Immature natural killer cell (primary cell): Measurements from ENCODE around the gene XRCC1. TPM values are rescaled to one million over a fixed set of nuclear protein-coding genes. Genes with fewer than 3 reads are reported as not detected.
A peak's percentile ranks its signal among the peaks of the same experiment; 100 is the strongest.
"Not testable (repeated sequence)": the region's sequence is repeated elsewhere in the genome, so short reads cannot be mapped to it uniquely, and the experiment has no call there.

Experiments
- DNase-seq, 3 donors: peaks; one replicate each; pipeline ENCODE4 v3.0.0; 2022; ENCODE audit warnings: mixed read lengths in 1 of 3
- H3K27ac Mint-ChIP-seq, 6 donors: one replicate each; pipeline ENCODE4 v1.8.0; 2020; ENCODE audit warnings: mixed read lengths in 6 of 6, mild to moderate bottlenecking in 5 of 6, inconsistent platforms in 4 of 6, moderate library complexity in 3 of 6
- H3K27me3 Mint-ChIP-seq, 3 donors: one replicate each; pipeline ENCODE4 v1.8.0; 2020 to 2021; ENCODE audit warnings: low read depth in 3 of 3, mild to moderate bottlenecking in 3 of 3, mixed read lengths in 3 of 3, moderate library complexity in 3 of 3, inconsistent platforms in 1 of 3
- H3K36me3 Mint-ChIP-seq, 3 donors: one replicate each; pipeline ENCODE4 v1.8.0; 2020; ENCODE audit warnings: mixed read lengths in 3 of 3, inconsistent platforms in 2 of 3, mild to moderate bottlenecking in 2 of 3
- H3K4me1 Mint-ChIP-seq, 2 donors: one replicate each; pipeline ENCODE4 v1.8.0; 2020; ENCODE audit warnings: inconsistent platforms in 2 of 2, mild to moderate bottlenecking in 2 of 2, mixed read lengths in 2 of 2, moderate library complexity in 1 of 2
- H3K4me3 Mint-ChIP-seq, 5 donors: one replicate each; pipeline ENCODE4 v1.8.0; 2020; ENCODE audit warnings: mild to moderate bottlenecking in 5 of 5, mixed read lengths in 5 of 5, inconsistent platforms in 3 of 5, moderate library complexity in 3 of 5
- H3K9me3 Mint-ChIP-seq, 6 donors: one replicate each; pipeline ENCODE4 v1.8.0; 2020; ENCODE audit warnings: mild to moderate bottlenecking in 6 of 6, mixed read lengths in 6 of 6, inconsistent platforms in 4 of 6, moderate library complexity in 3 of 6
- polyA plus RNA-seq, 3 donors: library from polyadenylated mRNA; unstranded; fragments of 300-500 nt; fragmentation: Illumina TruSeq; gene quantifications; one replicate each; pipeline ENCODE4 v1.2.3, GENCODE V29; 2021

Gene XRCC1
- polyA plus RNA-seq, 3 donors from 2014 or later, result 13.3 to 34.3 (median 15.2) TPM

- H3K4me3 Mint-ChIP-seq, result peak overlapping the region; percentile 72 to 93 (median 80)
- DNase-seq, result peak in 1 of 3 donors; percentile 10
- H3K9me3 Mint-ChIP-seq, result no peaks in the 10 kb centered on the region
- H3K27ac Mint-ChIP-seq, result peak overlapping the region; percentile 54 to 94 (median 88)
- H3K36me3 Mint-ChIP-seq, result peaks cover 0 to 4% (median 3%) of the 10 kb centered on the region in 3 donors
- peaks cover 27 to 47% of the 10 kb centered on the region in 2 donors for H3K4me1 Mint-ChIP-seq
- H3K27me3 Mint-ChIP-seq, result peaks cover 0 to 2% (median 0%) of the 10 kb centered on the region in 3 donors
Observed at GRCh38 chr19:43525836-43526771, 49.2 kb downstream of the XRCC1 start.

- H3K9me3 Mint-ChIP-seq, result no peaks in the 10 kb centered on the region
- H3K4me1 Mint-ChIP-seq, result peaks cover 27 to 47% of the 10 kb centered on the region in 2 donors
- H3K4me3 Mint-ChIP-seq, result peak overlapping the region; percentile 72 to 93 (median 80)
- peak overlapping the region; percentile 54 to 94 (median 88) for H3K27ac Mint-ChIP-seq
- peaks cover 0 to 2% (median 0%) of the 10 kb centered on the region in 3 donors for H3K27me3 Mint-ChIP-seq
- peak in 2 of 3 donors; percentile 21 to 30 for DNase-seq
- peaks cover 0 to 4% (median 3%) of the 10 kb centered on the region in 3 donors for H3K36me3 Mint-ChIP-seq
Observed at GRCh38 chr19:43524922-43525835, 50.1 kb downstream of the XRCC1 start.

- H3K4me3 Mint-ChIP-seq, H3K27me3 Mint-ChIP-seq, DNase-seq, H3K36me3 Mint-ChIP-seq, H3K9me3 Mint-ChIP-seq, H3K27ac Mint-ChIP-seq: not testable (repeated sequence)
- peaks cover 32 to 53% of the 10 kb centered on the region in 2 donors for H3K4me1 Mint-ChIP-seq
Observed at GRCh38 chr19:43523696-43524095, 51.6 kb downstream of the XRCC1 start.

- Mint-ChIP-seq H3K36me3 (peaks cover 4 to 8% (median 7%) of the 10 kb centered on the region in 3 donors), H3K4me3 (peak overlapping the region in 1 of 5 donors; percentile 29), H3K27ac (peak overlapping the region in 3 of 6 donors; percentile 35 to 79 (median 54)), H3K4me1 (peaks cover 32 to 49% of the 10 kb centered on the region in 2 donors), H3K27me3 (peaks cover 0 to 2% (median 0%) of the 10 kb centered on the region in 3 donors), H3K9me3 (no peaks in the 10 kb centered on the region)
- DNase-seq, result no peak
Observed at GRCh38 chr19:43522929-43523328, 52.4 kb downstream of the XRCC1 start.

GRCh38 chr19:43519436-43520088 lies 55.8 kb downstream of the XRCC1 start:
- Mint-ChIP-seq H3K9me3 (no peaks in the 10 kb centered on the region), H3K27ac (peak overlapping the region in 3 of 6 donors; percentile 4 to 68 (median 59)), H3K27me3 (peaks cover 0 to 1% (median 0%) of the 10 kb centered on the region in 3 donors), H3K4me1 (peaks cover 10 to 18% of the 10 kb centered on the region in 2 donors), H3K4me3 (no peak overlapping the region), H3K36me3 (peaks cover 4 to 10% (median 8%) of the 10 kb centered on the region in 3 donors)
- DNase-seq, result peak; percentile 62 to 74 (median 70)

GRCh38 chr19:43518051-43518450 lies 57.3 kb downstream of the XRCC1 start:
- no peak for DNase-seq
- Mint-ChIP-seq H3K4me3 (no peak overlapping the region), H3K36me3 (peaks cover 7 to 10% (median 8%) of the 10 kb centered on the region in 3 donors), H3K27me3 (peaks cover 0 to 2% (median 0%) of the 10 kb centered on the region in 3 donors), H3K4me1 (peaks cover 7 to 11% of the 10 kb centered on the region in 2 donors), H3K27ac (peak overlapping the region in 1 of 6 donors; percentile 64), H3K9me3 (no peaks in the 10 kb centered on the region)

GRCh38 chr19:43512399-43512798 lies 62.9 kb downstream of the XRCC1 start:
- Mint-ChIP-seq H3K27ac (peak overlapping the region in 4 of 6 donors; percentile 0 to 58 (median 36)), H3K36me3 (peaks cover 9 to 28% (median 11%) of the 10 kb centered on the region in 3 donors)
- not testable (repeated sequence) for DNase-seq, H3K4me1 Mint-ChIP-seq, H3K4me3 Mint-ChIP-seq, H3K9me3 Mint-ChIP-seq, H3K27me3 Mint-ChIP-seq

GRCh38 chr19:43511324-43511723 lies 64.0 kb downstream of the XRCC1 start:
- DNase-seq, result no peak
- no peaks in the 10 kb centered on the region for H3K9me3 Mint-ChIP-seq
- H3K27ac Mint-ChIP-seq, result peak overlapping the region in 1 of 6 donors; percentile 26
- peaks cover 0 to 1% of the 10 kb centered on the region in 2 donors for H3K4me1 Mint-ChIP-seq
- H3K4me3 Mint-ChIP-seq, result no peak overlapping the region
- H3K27me3 Mint-ChIP-seq, result peaks cover 0 to 3% (median 2%) of the 10 kb centered on the region in 3 donors
- H3K36me3 Mint-ChIP-seq, result peaks cover 9 to 28% (median 11%) of the 10 kb centered on the region in 3 donors

GRCh38 chr19:43510713-43511112 lies 64.6 kb downstream of the XRCC1 start:
- Mint-ChIP-seq H3K4me1 (peaks cover 0 to 1% of the 10 kb centered on the region in 2 donors), H3K27ac (no peak overlapping the region), H3K9me3 (no peaks in the 10 kb centered on the region), H3K4me3 (no peak overlapping the region), H3K27me3 (peaks cover 0 to 3% (median 2%) of the 10 kb centered on the region in 3 donors), H3K36me3 (peaks cover 9 to 25% (median 11%) of the 10 kb centered on the region in 3 donors)
- no peak for DNase-seq

- no peaks in the 10 kb centered on the region for H3K9me3 Mint-ChIP-seq
- no peak overlapping the region for H3K4me3 Mint-ChIP-seq
- peaks cover 20 to 21% of the 10 kb centered on the region in 2 donors for H3K4me1 Mint-ChIP-seq
- no peak for DNase-seq
- peaks cover 0 to 6% (median 3%) of the 10 kb centered on the region in 3 donors for H3K27me3 Mint-ChIP-seq
- H3K27ac Mint-ChIP-seq, result peak overlapping the region in 1 of 6 donors; percentile 11
- peaks cover 6 to 25% (median 11%) of the 10 kb centered on the region in 3 donors for H3K36me3 Mint-ChIP-seq
Observed at GRCh38 chr19:43507880-43508279, 67.4 kb downstream of the XRCC1 start.

GRCh38 chr19:43506629-43507028 lies 68.7 kb downstream of the XRCC1 start:
- Mint-ChIP-seq H3K4me1 (peaks cover 22 to 26% of the 10 kb centered on the region in 2 donors), H3K9me3 (no peaks in the 10 kb centered on the region), H3K27me3 (peaks cover 0 to 6% (median 3%) of the 10 kb centered on the region in 3 donors), H3K4me3 (no peak overlapping the region), H3K27ac (peak overlapping the region in 3 of 6 donors; percentile 26 to 50 (median 35)), H3K36me3 (peaks cover 6 to 21% (median 11%) of the 10 kb centered on the region in 3 donors)
- DNase-seq, result no peak

GRCh38 chr19:43505941-43506340 lies 69.4 kb downstream of the XRCC1 start:
- Mint-ChIP-seq H3K27ac (peak overlapping the region; percentile 44 to 92 (median 57)), H3K36me3 (peaks cover 7 to 16% (median 10%) of the 10 kb centered on the region in 3 donors), H3K9me3 (no peaks in the 10 kb centered on the region), H3K4me1 (peaks cover 22 to 26% of the 10 kb centered on the region in 2 donors), H3K27me3 (peaks cover 0 to 6% (median 3%) of the 10 kb centered on the region in 3 donors), H3K4me3 (peak overlapping the region; percentile 3 to 47 (median 27))
- DNase-seq, result no peak

GRCh38 chr19:43505186-43505456 lies 70.2 kb downstream of the XRCC1 start:
- Mint-ChIP-seq H3K36me3 (peaks cover 9 to 12% (median 10%) of the 10 kb centered on the region in 3 donors), H3K4me1 (peaks cover 23 to 26% of the 10 kb centered on the region in 2 donors), H3K4me3 (peak overlapping the region; percentile 53 to 97 (median 63)), H3K27ac (peak overlapping the region; percentile 64 to 92 (median 77)), H3K9me3 (no peaks in the 10 kb centered on the region), H3K27me3 (peaks cover 0 to 8% (median 3%) of the 10 kb centered on the region in 3 donors)
- DNase-seq, result no peak
